ENCODE results near the gene HOXC10.

GRCh38 chr12:54010053-54010971, 25.4 kb downstream of the HOXC10 start:
- TF ChIP-seq CTCF (conservative IDR thresholded peaks at IDR 0.05; ENCODE audit: low read length) (no peak), EZH2phosphoT487 (IDR thresholded peaks at IDR 0.05; ENCODE audit: borderline replicate concordance) (no peak)

All from Loucy (cell line).